GM21390 (cell line): ENCODE data around the gene CCDC51.
A peak's percentile ranks its signal among the peaks of the same experiment; 100 is the strongest.

Experiments used
- ATAC-seq: cut with Tn5 transposase; IDR thresholded peaks from one replicate; pipeline ENCODE4 v1.9.1; 2021; ENCODE audit not compliant: unreplicated experiment

Gene CCDC51

GRCh38 chr3:48435223-48435595 lies 4.7 kb downstream of the CCDC51 start:
- ATAC-seq = no peak

- ATAC-seq = no peak
These were observed 5.2 kb downstream of the CCDC51 start for GRCh38 chr3:48434591-48435222.

- no peak for ATAC-seq
These were observed 6.3 kb downstream of the CCDC51 start for GRCh38 chr3:48433472-48434118.

- no peak for ATAC-seq
These were observed 7.2 kb downstream of the CCDC51 start for GRCh38 chr3:48432411-48433371.

- no peak for ATAC-seq
These were observed 8.5 kb downstream of the CCDC51 start for GRCh38 chr3:48431224-48432029.

- no peak for ATAC-seq
These were observed 9.2 kb downstream of the CCDC51 start for GRCh38 chr3:48430708-48431101.

- ATAC-seq = no peak
These were observed 9.8 kb downstream of the CCDC51 start, which contains the start of gene PLXNB1 for GRCh38 chr3:48429960-48430707. PLXNB1 (minus strand) TSS chr3:48430086; CDS start chr3:48424611, 5,475 bp downstream.

- peak; percentile 40 for ATAC-seq
These were observed 10.5 kb downstream of the CCDC51 start for GRCh38 chr3:48429317-48429959.

- peak; percentile 51 for ATAC-seq
These were observed 11.2 kb downstream of the CCDC51 start for GRCh38 chr3:48428572-48429316.

- no peak for ATAC-seq
These were observed 11.8 kb downstream of the CCDC51 start for GRCh38 chr3:48428088-48428571.

- no peak for ATAC-seq
These were observed 12.3 kb downstream of the CCDC51 start for GRCh38 chr3:48427630-48427962.

GRCh38 chr3:48426944-48427629 lies 12.8 kb downstream of the CCDC51 start:
- no peak for ATAC-seq

- ATAC-seq = no peak
These were observed 13.5 kb downstream of the CCDC51 start for GRCh38 chr3:48426401-48426909.

- no peak for ATAC-seq
These were observed 14.6 kb downstream of the CCDC51 start for GRCh38 chr3:48425281-48425812.

GRCh38 chr3:48423883-48424695 lies 15.8 kb downstream of the CCDC51 start:
- no peak for ATAC-seq

GRCh38 chr3:48423241-48423882 lies 16.6 kb downstream of the CCDC51 start:
- no peak for ATAC-seq
